WI38 (cell line): ENCODE data around the gene NVL.

Source experiments
- H3K4me3 ChIP-seq: 2 replicates; pipeline ENCODE4 v1.5.1; 2011; ENCODE audit warnings: low read depth, mild to moderate bottlenecking, control low read depth, low read length
- CTCF ChIP-seq: IDR thresholded peaks from 2 replicates; pipeline ENCODE4 v1.5.1; 2012; ENCODE audit warnings: low read depth, mild to moderate bottlenecking, control low read depth, low read length

Gene NVL

GRCh38 chr1:224178894-224179293 is 151.1 kb downstream of the NVL start:
- TF ChIP-seq CTCF: no peak
- no peak overlapping the region for H3K4me3 ChIP-seq

- TF ChIP-seq CTCF: no peak
- H3K4me3 ChIP-seq: no peak overlapping the region
Measured at GRCh38 chr1:224177356-224177999, 152.5 kb downstream of the NVL start.
